Lower leg skin (tissue), 4 donors: ENCODE data around the gene MRM3. TPM values are rescaled to one million over a fixed set of nuclear protein-coding genes. Genes with fewer than 3 reads are reported as not detected.

Experiments used
- DNase-seq, 2 donors: peaks; one replicate each; pipeline ENCODE4 v3.0.0-alpha.2; 2019; ENCODE audit warnings: low spot score in 2 of 2
- H3K4me3 ChIP-seq: fragments of 200-600 bp; sonication (generic); 2 replicates; pipeline ENCODE4 v1.5.1; 2017; ENCODE audit warnings: mild to moderate bottlenecking, low read depth; ENCODE audit not compliant: poor library complexity, severe bottlenecking
- POLR2A ChIP-seq, 2 donors: fragments of 450-650 bp; IDR thresholded peaks; one replicate each; pipeline ENCODE4 v1.6.1; 2016 to 2017; ENCODE audit warnings: antibody characterized with exemption in 2 of 2, mild to moderate bottlenecking in 1 of 2, moderate library complexity in 1 of 2
- WGBS, 2 donors: methylation state at CpG; one replicate each; pipeline ENCODE4 v1.1.5; 2018; 5-methylcytosine and 5-hydroxymethylcytosine counted together
- intact Hi-C: fragments of 100-400 bp; cut with DNase I; formaldehyde crosslinking; loops from one replicate; pipeline ENCODE4 v1.15.0; 2023; ENCODE audit warnings: low total_unique reads
- total RNA-seq, 4 donors: library from RNA; depleted of rRNA; stranded (reverse); fragments of >200 nt; gene quantifications; one replicate each; pipeline ENCODE4 v1.1.0, GENCODE V29; 2016
- TF ChIP-seq, protein P1 (sequence below), 3 donors: fragments of 450-650 bp; IDR thresholded peaks; one replicate each; pipeline ENCODE4 v1.5.1; 2016; ENCODE audit warnings: antibody characterized with exemption in 3 of 3, mild to moderate bottlenecking in 3 of 3, moderate library complexity in 2 of 3

Gene MRM3
- total RNA-seq, 4 donors from 2014 or later, result 28.9 to 44.9 (median 35.8) TPM

DNA sequence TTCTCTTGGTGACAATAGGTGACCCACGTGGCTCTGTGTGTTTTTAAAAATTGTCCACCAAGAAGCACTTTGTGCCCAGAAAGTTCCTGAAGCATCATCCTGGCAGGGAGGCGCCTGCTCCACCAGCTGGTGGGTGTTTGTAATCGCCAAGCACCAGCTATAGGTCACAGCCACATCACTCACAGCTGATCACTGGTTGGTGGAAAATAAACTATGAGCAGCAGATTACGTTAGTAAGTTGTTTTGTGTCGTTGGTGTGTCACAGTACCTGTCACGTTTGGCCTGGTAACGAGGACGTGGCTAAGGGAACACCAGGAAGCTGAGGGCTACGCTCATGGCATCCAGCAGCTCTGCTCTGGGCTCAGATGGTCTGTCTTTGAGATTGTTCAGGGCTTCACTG lies 10.1 kb downstream of the MRM3 start:
- no peak overlapping the region for H3K4me3 ChIP-seq

DNA sequence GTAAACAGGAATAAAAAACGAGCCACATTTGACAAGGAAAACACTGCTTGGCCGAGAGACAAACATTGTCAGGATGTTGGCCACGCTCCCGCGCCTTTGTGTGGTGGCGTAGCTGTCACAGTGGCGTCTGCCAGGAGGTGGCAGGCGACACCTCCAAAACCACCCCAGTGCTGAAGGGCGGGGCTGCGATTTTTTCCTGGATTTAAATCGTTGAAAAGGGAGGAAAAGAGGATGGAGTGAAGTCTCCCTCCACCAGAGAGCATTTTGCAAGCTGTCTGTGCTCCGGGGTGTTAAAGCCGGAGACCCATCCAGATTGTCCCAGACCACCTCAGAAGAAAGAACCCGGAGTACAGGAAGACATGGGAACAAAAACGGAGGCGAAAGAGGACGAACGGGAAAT lies 12.7 kb downstream of the MRM3 start:
- intact Hi-C loops, result no loop called here
- no peak overlapping the region for H3K4me3 ChIP-seq
- no peak for TF ChIP-seq POLR2A (IDR thresholded peaks at IDR 0.05)
- TF ChIP-seq, protein P1, sequence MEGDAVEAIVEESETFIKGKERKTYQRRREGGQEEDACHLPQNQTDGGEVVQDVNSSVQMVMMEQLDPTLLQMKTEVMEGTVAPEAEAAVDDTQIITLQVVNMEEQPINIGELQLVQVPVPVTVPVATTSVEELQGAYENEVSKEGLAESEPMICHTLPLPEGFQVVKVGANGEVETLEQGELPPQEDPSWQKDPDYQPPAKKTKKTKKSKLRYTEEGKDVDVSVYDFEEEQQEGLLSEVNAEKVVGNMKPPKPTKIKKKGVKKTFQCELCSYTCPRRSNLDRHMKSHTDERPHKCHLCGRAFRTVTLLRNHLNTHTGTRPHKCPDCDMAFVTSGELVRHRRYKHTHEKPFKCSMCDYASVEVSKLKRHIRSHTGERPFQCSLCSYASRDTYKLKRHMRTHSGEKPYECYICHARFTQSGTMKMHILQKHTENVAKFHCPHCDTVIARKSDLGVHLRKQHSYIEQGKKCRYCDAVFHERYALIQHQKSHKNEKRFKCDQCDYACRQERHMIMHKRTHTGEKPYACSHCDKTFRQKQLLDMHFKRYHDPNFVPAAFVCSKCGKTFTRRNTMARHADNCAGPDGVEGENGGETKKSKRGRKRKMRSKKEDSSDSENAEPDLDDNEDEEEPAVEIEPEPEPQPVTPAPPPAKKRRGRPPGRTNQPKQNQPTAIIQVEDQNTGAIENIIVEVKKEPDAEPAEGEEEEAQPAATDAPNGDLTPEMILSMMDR (IDR thresholded peaks at IDR 0.05), result no peak
- DNase-seq, result peak; percentile 86 to 97
- 7 to 8% methylated on average over 18 of the region's 18 CpGs for WGBS, 2 donors

More for the DNA sequence above, 10.1 kb downstream of the MRM3 start:
- 77 to 83% methylated on average over 9 of the region's 9 CpGs for WGBS, 2 donors
- intact Hi-C loops, result no loop called here
- DNase-seq, result no peak
- TF ChIP-seq POLR2A (IDR thresholded peaks at IDR 0.05), result no peak
- TF ChIP-seq, protein P1 (IDR thresholded peaks at IDR 0.05), result no peak

DNA sequence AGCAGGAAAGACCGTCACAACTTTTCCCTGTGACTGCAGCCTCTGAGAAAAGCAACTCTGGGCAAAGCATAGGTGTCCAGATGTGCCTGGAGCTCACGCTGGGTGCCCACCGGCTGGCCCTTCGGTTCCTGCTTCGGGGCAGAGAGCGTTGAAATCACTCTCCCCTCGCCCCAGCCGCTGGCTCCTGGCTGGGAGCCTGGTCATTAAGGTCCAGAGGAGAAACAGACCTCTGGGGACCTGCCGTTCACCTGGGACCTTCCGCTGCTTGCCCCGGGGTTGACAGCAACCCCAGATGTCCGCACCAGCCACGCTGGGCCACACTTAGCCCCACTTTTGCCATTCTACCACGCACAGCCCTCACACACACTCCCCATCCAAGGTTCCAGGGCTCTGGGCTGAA lies 13.1 kb downstream of the MRM3 start:
- WGBS, 2 donors, result 54 to 64% methylated on average over 14 of the region's 14 CpGs
- DNase-seq, result no peak
- H3K4me3 ChIP-seq, result no peak overlapping the region
- intact Hi-C loops, result no loop called here
- TF ChIP-seq, protein P1 (IDR thresholded peaks at IDR 0.05), result no peak
- no peak for TF ChIP-seq POLR2A (IDR thresholded peaks at IDR 0.05)

DNA sequence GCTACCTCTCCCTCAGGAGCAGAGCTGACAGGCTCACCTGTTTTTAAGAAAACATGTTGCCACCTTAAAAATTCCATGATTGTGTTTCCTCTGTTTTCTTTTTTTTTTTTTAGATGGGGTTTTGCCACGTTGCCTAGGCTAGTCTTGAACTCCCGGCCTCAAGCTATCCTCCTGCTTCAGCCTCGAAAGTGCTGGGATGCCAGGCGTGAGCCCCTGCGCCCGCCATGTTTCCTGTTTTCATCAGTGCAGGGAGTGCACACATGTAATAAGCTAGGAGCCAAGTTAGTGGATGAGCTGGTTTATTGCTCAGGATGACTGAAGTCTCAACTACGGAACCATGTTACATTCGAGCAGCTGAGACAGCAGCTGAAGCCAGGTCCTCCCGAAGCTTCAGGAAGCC lies 13.6 kb downstream of the MRM3 start:
- intact Hi-C loops, result loop anchor here (2.0 kb wide), 1 partner anchor 185 kb away; no protein-coding TSS in a partner anchor
- 72 to 74% methylated on average over 9 of the region's 9 CpGs for WGBS, 2 donors
- TF ChIP-seq, protein P1 (IDR thresholded peaks at IDR 0.05), result no peak
- TF ChIP-seq POLR2A (IDR thresholded peaks at IDR 0.05), result no peak
- DNase-seq, result no peak
- no peak overlapping the region for H3K4me3 ChIP-seq

DNA sequence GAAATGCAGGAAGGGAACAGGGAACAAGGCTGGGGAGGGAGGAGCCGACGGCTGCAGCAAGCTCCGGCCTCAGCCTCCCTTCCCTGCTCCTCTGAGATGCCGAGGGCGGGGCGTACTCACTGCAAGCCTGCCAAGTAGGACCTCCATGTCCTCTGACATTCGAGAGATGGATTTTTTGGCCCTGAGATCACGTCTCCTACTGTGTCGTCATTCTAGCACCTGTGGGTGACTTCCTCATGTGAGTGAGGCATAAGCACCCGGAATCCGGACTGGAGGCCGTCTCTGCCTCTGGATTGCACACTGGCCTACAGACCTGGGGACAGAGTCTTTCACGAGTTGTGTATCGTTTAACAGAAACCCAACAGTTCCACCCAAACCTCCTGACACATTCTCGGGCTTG lies 14.5 kb downstream of the MRM3 start:
- intact Hi-C loops, result loop anchor here (2.0 kb wide), 1 partner anchor 184 kb away; no protein-coding TSS in a partner anchor
- no peak for DNase-seq
- TF ChIP-seq POLR2A (IDR thresholded peaks at IDR 0.05), result no peak
- WGBS, 2 donors, result 81 to 82% methylated on average over 15 of the region's 15 CpGs
- no peak overlapping the region for H3K4me3 ChIP-seq

DNA sequence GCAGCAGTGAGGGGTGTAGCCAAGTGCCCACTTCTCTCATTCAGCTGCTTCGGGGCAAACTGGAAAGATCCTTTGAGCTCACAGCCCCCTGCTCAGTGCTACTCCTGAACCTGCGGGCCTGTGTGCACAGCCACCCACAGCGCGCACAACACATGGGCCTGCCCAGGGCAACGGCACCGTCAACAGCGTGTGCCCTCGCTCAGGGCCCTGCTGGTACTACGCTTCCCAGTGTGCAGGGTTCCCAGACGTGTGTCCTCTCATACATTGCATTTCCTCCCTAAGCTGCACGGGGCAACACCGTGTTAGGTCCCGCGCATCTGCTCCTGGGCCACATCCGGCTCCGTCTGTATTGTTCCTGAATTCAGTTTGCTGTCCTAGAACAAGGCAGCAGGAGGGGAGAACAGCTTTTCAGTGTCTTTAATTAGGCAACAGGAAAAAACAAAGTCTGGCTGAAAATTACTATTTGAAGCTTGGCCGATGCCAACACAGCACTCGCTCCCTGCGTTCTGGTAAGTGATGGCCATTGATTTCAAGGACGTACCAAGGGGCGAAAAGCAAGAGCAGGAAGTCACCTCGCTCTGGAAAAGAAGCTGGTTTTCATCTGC lies 15.2 kb downstream of the MRM3 start:
- intact Hi-C loops, result loop anchor here (2.0 kb wide), 1 partner anchor 183 kb away; no protein-coding TSS in a partner anchor
- TF ChIP-seq POLR2A (IDR thresholded peaks at IDR 0.05), result no peak
- TF ChIP-seq, protein P1 (IDR thresholded peaks at IDR 0.05), result no peak
- no peak overlapping the region for H3K4me3 ChIP-seq
- 77 to 85% methylated on average over 22 of the region's 22 CpGs for WGBS, 2 donors
- no peak for DNase-seq
